ENCODE results near the gene ACVR2B. TPM values are rescaled to one million over a fixed set of nuclear protein-coding genes. Genes with fewer than 3 reads are reported as not detected.

Gene ACVR2B
- total RNA-seq, 1 experiment from 2014 or later, result 2.8 TPM

DNA sequence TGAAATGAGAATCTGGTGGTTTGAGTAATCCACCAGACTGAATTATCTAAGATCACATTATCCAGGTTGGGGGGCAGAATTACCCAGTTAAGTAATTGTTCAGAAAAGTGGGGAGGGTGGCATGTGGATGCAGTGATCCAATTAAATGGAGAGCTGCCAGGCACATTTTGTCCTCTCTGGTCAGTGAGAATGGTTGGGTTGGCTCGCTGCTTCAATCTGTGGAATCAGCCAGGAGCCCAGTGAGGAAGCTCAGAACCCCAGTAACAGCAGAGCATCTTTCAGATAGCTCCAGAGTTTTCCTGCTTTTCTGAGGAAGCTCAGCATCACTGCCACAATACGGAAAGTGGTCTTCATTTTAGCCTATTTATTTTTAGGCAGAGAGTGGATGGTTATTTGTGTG lies 36.1 kb downstream of the ACVR2B start:
- H3K4me1 ChIP-seq (ENCODE audit: control insufficient read depth, insufficient read depth, low read length), result no peaks in the 10 kb centered on the region
- ChIA-PET POLR2A (no interaction called here), CTCF (no interaction called here)
- in situ Hi-C loops (cut with HindIII; ENCODE audit: low pct_unique_long_range_greater_than_20kb, low sequenced_read_pairs) (no loop called here), intact Hi-C loops (cut with micrococcal nuclease; ENCODE audit: unreplicated experiment) (no loop called here)
- no peak overlapping the region for H3K27ac ChIP-seq (ENCODE audit: low read length)
- H3K4me3 ChIP-seq (ENCODE audit: low read depth in 2 of 2, low read length in 2 of 2), result no peak overlapping the region
- DNase-seq (ENCODE audit: low read depth, low spot score), result no peak
- no TSS peak for BruUV-seq (replicated peaks)
- TF ChIP-seq TCF7L2 (IDR thresholded peaks at IDR 0.05; ENCODE audit: low read depth, low read length), result no peak
- TF ChIP-seq POLR2AphosphoS5 (IDR thresholded peaks at IDR 0.05; ENCODE audit: low read depth, low read length), result no peak
- TF ChIP-seq, protein P1, sequence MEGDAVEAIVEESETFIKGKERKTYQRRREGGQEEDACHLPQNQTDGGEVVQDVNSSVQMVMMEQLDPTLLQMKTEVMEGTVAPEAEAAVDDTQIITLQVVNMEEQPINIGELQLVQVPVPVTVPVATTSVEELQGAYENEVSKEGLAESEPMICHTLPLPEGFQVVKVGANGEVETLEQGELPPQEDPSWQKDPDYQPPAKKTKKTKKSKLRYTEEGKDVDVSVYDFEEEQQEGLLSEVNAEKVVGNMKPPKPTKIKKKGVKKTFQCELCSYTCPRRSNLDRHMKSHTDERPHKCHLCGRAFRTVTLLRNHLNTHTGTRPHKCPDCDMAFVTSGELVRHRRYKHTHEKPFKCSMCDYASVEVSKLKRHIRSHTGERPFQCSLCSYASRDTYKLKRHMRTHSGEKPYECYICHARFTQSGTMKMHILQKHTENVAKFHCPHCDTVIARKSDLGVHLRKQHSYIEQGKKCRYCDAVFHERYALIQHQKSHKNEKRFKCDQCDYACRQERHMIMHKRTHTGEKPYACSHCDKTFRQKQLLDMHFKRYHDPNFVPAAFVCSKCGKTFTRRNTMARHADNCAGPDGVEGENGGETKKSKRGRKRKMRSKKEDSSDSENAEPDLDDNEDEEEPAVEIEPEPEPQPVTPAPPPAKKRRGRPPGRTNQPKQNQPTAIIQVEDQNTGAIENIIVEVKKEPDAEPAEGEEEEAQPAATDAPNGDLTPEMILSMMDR (IDR thresholded peaks at IDR 0.05), result no peak
- TF ChIP-seq, protein P2, sequence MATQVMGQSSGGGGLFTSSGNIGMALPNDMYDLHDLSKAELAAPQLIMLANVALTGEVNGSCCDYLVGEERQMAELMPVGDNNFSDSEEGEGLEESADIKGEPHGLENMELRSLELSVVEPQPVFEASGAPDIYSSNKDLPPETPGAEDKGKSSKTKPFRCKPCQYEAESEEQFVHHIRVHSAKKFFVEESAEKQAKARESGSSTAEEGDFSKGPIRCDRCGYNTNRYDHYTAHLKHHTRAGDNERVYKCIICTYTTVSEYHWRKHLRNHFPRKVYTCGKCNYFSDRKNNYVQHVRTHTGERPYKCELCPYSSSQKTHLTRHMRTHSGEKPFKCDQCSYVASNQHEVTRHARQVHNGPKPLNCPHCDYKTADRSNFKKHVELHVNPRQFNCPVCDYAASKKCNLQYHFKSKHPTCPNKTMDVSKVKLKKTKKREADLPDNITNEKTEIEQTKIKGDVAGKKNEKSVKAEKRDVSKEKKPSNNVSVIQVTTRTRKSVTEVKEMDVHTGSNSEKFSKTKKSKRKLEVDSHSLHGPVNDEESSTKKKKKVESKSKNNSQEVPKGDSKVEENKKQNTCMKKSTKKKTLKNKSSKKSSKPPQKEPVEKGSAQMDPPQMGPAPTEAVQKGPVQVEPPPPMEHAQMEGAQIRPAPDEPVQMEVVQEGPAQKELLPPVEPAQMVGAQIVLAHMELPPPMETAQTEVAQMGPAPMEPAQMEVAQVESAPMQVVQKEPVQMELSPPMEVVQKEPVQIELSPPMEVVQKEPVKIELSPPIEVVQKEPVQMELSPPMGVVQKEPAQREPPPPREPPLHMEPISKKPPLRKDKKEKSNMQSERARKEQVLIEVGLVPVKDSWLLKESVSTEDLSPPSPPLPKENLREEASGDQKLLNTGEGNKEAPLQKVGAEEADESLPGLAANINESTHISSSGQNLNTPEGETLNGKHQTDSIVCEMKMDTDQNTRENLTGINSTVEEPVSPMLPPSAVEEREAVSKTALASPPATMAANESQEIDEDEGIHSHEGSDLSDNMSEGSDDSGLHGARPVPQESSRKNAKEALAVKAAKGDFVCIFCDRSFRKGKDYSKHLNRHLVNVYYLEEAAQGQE (IDR thresholded peaks at IDR 0.05; ENCODE audit: insufficient read depth in 1 of 2, low read depth in 2 of 2, low read length in 1 of 2), result no peak
- TF ChIP-seq SIN3A (IDR thresholded peaks at IDR 0.05; ENCODE audit: borderline replicate concordance, insufficient read depth, low read depth, low read length), result no peak
- H3K9me3 ChIP-seq (ENCODE audit: control insufficient read depth, insufficient read depth, low read depth, low read length), result no peaks in the 10 kb centered on the region
- H3K36me3 ChIP-seq (ENCODE audit: control insufficient read depth, insufficient read depth, low read length), result no peaks in the 10 kb centered on the region
- no peak for ATAC-seq
- H3K27me3 ChIP-seq (ENCODE audit: control insufficient read depth, insufficient read depth, low read length), result no peaks in the 10 kb centered on the region

DNA sequence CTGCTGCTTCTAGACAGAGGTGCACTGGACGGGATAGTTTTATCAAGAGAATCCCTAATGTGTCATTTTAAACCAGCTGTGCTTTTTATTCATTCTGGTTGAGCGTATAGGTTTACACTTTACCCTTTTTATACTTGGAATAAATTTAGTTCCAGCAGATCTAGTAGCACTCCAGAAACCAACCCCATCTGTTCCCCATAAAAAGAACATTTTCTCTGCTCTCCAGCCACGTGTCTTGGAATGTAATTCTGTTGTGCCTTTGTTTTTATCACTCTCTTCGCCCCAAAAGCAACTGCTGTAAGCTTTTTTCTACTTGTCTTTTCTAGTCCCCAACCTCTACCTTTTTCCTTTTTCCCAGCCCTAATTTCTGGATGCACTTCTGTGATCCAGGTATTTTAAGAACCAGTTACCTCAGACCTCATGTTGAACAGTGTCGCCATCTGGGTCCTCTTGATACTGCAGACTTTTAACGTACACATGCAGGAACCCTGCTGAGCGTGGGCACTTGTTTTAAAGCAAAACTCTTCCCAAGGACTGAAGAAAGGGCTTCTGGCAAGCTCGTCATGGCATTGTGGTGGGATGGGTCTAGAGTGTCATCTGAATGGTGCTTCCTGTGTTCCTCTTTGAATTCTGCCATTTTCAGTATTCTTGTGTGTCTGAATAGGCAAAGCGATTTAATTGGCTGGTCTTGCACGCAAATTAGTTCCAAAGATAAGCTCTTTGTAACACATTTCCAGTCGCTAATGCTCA lies 36.8 kb downstream of the ACVR2B start:
- BruUV-seq (replicated peaks), result no TSS peak
- ChIA-PET CTCF (no interaction called here), POLR2A (no interaction called here)
- in situ Hi-C loops (cut with HindIII; ENCODE audit: low pct_unique_long_range_greater_than_20kb, low sequenced_read_pairs), result no loop called here
- no peak for DNase-seq (ENCODE audit: low read depth, low spot score)
- no peak for ATAC-seq
- intact Hi-C loops (cut with micrococcal nuclease; ENCODE audit: unreplicated experiment), result no loop called here
- no peaks in the 10 kb centered on the region for H3K27me3 ChIP-seq (ENCODE audit: control insufficient read depth, insufficient read depth, low read length)
- H3K9me3 ChIP-seq (ENCODE audit: control insufficient read depth, insufficient read depth, low read depth, low read length), result no peaks in the 10 kb centered on the region
- TF ChIP-seq, protein P2 (IDR thresholded peaks at IDR 0.05; ENCODE audit: insufficient read depth in 1 of 2, low read depth in 2 of 2, low read length in 1 of 2), result no peak
- TF ChIP-seq TCF7L2 (IDR thresholded peaks at IDR 0.05; ENCODE audit: low read depth, low read length) (no peak), SIN3A (IDR thresholded peaks at IDR 0.05; ENCODE audit: borderline replicate concordance, insufficient read depth, low read depth, low read length) (no peak), POLR2AphosphoS5 (IDR thresholded peaks at IDR 0.05; ENCODE audit: low read depth, low read length) (no peak)
- TF ChIP-seq, protein P1 (IDR thresholded peaks at IDR 0.05), result no peak
- H3K4me1 ChIP-seq (ENCODE audit: control insufficient read depth, insufficient read depth, low read length), result no peaks in the 10 kb centered on the region
- H3K27ac ChIP-seq (ENCODE audit: low read length), result no peak overlapping the region
- H3K36me3 ChIP-seq (ENCODE audit: control insufficient read depth, insufficient read depth, low read length), result no peaks in the 10 kb centered on the region
- H3K4me3 ChIP-seq (ENCODE audit: low read depth in 2 of 2, low read length in 2 of 2), result no peak overlapping the region
